H1 (cell line): ENCODE measurements around the gene RFT1. TPM values are rescaled to one million over a fixed set of nuclear protein-coding genes. Genes with fewer than 3 reads are reported as not detected.

Experiments
- CTCF ChIA-PET: fragments of 300-600 bp; sonication (Branson Sonifier 250); formaldehyde crosslinking; loops from one replicate; lab custom pipeline; 2021; ENCODE audit not compliant: partially characterized antibody; lab: Charles Lee
- POLR2A ChIA-PET: fragments of 300-600 bp; sonication (Branson Sonifier 250); formaldehyde crosslinking; loops from one replicate; lab custom pipeline; 2021; ENCODE audit warnings: inconsistent platforms; ENCODE audit not compliant: partially characterized antibody; lab: Charles Lee
- DNase-seq, 2 experiments: peaks; one replicate each; pipeline versions ENCODE4 v3.0.0 to v3.0.0-alpha.2; 2010 to 2022; ENCODE audit warnings: low spot score in 2 of 2, low read depth in 1 of 2, mixed read lengths in 1 of 2
- FAIRE-seq: peaks from 2 replicates; lab custom pipeline; 2011; peaks lifted over from hg19 to GRCh38; lab: Jason Lieb, UNC
- H2AFZ ChIP-seq: 2 replicates; pipeline ENCODE4 v1.8.1; 2012; ENCODE audit warnings: low read length, inconsistent platforms
- H2AK5ac ChIP-seq: 2 replicates; pipeline ENCODE4 v1.6.1; 2013; ENCODE audit warnings: low read depth, low read length
- H2BK120ac ChIP-seq: replicated peaks from 2 replicates; pipeline ENCODE3; 2013; ENCODE audit warnings: low read depth, low read length, inconsistent platforms
- H2BK12ac ChIP-seq: 2 replicates; pipeline ENCODE4 v1.6.1; 2013; ENCODE audit warnings: low read depth, low read length
- H2BK15ac ChIP-seq: 2 replicates; pipeline ENCODE4 v1.6.1; 2013; ENCODE audit warnings: low read length
- H2BK20ac ChIP-seq: 2 replicates; pipeline ENCODE4 v1.6.1; 2013; ENCODE audit warnings: low read length
- H2BK5ac ChIP-seq: 2 replicates; pipeline ENCODE4 v1.6.1; 2013; ENCODE audit warnings: low read depth, low read length
- H3K14ac ChIP-seq: 2 replicates; pipeline ENCODE4 v1.6.1; 2013; ENCODE audit warnings: inconsistent platforms; ENCODE audit not compliant: insufficient read length
- H3K18ac ChIP-seq: 2 replicates; pipeline ENCODE4 v1.6.1; 2013; ENCODE audit warnings: low read length; ENCODE audit errors: extremely low read depth
- H3K23ac ChIP-seq: 2 replicates; pipeline ENCODE4 v1.6.1; 2013; ENCODE audit warnings: inconsistent platforms; ENCODE audit not compliant: insufficient read length
- H3K23me2 ChIP-seq: 2 replicates; pipeline ENCODE4 v1.6.1; 2013; ENCODE audit warnings: low read depth, low read length
- H3K27ac ChIP-seq: 2 replicates; pipeline ENCODE4 v1.6.1; 2011; ENCODE audit warnings: low read depth, low read length, inconsistent platforms
- H3K27me3 ChIP-seq, 4 experiments: replicated peaks in 1 of 4; 1 replicate in 1 of 4; 2 replicates in 3 of 4; pipeline versions ENCODE4 v1.6.1 to v1.8.1; 2011 to 2013; ENCODE audit warnings: low read length in 3 of 4, mild to moderate bottlenecking in 3 of 4, inconsistent platforms in 2 of 4, mixed read lengths in 2 of 4, moderate library complexity in 1 of 4; ENCODE audit not compliant: control insufficient read depth in 3 of 4, insufficient read depth in 3 of 4; ENCODE audit errors: extremely low read depth in 1 of 4
- H3K36me3 ChIP-seq, 4 experiments: 2 replicates each; pipeline versions ENCODE4 v1.6.1 to v1.8.1; 2011 to 2013; ENCODE audit warnings: mild to moderate bottlenecking in 4 of 4, low read length in 3 of 4, moderate library complexity in 2 of 4, control low read depth in 1 of 4, inconsistent platforms in 1 of 4; ENCODE audit not compliant: insufficient read depth in 4 of 4, control insufficient read depth in 2 of 4
- H3K4ac ChIP-seq: replicated peaks from 2 replicates; pipeline ENCODE3; 2013; ENCODE audit warnings: low read length, low read depth, mixed read lengths, inconsistent platforms; ENCODE audit not compliant: insufficient read length
- H3K4me1 ChIP-seq, 4 experiments: replicated peaks in 1 of 4; 1 replicate in 1 of 4; 2 replicates in 3 of 4; pipeline versions ENCODE4 v1.6.1 to v1.8.1; 2011 to 2013; ENCODE audit warnings: low read length in 3 of 4, inconsistent platforms in 2 of 4, mixed read lengths in 1 of 4; ENCODE audit not compliant: insufficient read depth in 4 of 4, control insufficient read depth in 3 of 4
- H3K4me2 ChIP-seq, 2 experiments: 2 replicates each; pipeline versions ENCODE4 v1.6.1 to v1.8.1; 2011 to 2013; ENCODE audit warnings: low read depth in 2 of 2, low read length in 2 of 2, control low read depth in 1 of 2, inconsistent platforms in 1 of 2, mild to moderate bottlenecking in 1 of 2; ENCODE audit not compliant: insufficient read depth in 1 of 2
- H3K4me3 ChIP-seq, 4 experiments: fragments of 200-600, 300-600 bp in 1 of 4; sonication (generic), shearing (Covaris generic), sonication (Bioruptor Twin) in 1 of 4; 2 replicates each; pipeline versions ENCODE4 v1.5.1 to v1.8.1; 2011 to 2016; ENCODE audit warnings: low read length in 4 of 4, low read depth in 3 of 4, control low read depth in 2 of 4, inconsistent platforms in 2 of 4, mild to moderate bottlenecking in 2 of 4, mixed read lengths in 1 of 4, moderate library complexity in 1 of 4; ENCODE audit not compliant: insufficient read depth in 2 of 4; ENCODE audit errors: extremely low read depth in 1 of 4
- H3K56ac ChIP-seq: replicated peaks from 2 replicates; pipeline ENCODE3; 2013; ENCODE audit warnings: low read depth, mild to moderate bottlenecking, mixed read lengths, low read length, inconsistent platforms; ENCODE audit not compliant: insufficient read length
- H3K79me1 ChIP-seq: 2 replicates; pipeline ENCODE4 v1.6.1; 2013; ENCODE audit warnings: low read depth, low read length, control low read depth
- H3K79me2 ChIP-seq, 2 experiments: 2 replicates each; pipeline versions ENCODE4 v1.6.1 to v1.8.1; 2012 to 2013; ENCODE audit warnings: low read length in 2 of 2, mild to moderate bottlenecking in 2 of 2, inconsistent platforms in 1 of 2; ENCODE audit not compliant: insufficient read depth in 2 of 2, control insufficient read depth in 1 of 2
- H3K9ac ChIP-seq, 4 experiments: replicated peaks in 1 of 4; 1 replicate in 1 of 4; 2 replicates in 3 of 4; pipeline versions ENCODE4 v1.6.1 to v1.8.1; 2011 to 2013; ENCODE audit warnings: low read depth in 3 of 4, low read length in 3 of 4, control low read depth in 2 of 4, mild to moderate bottlenecking in 2 of 4, moderate library complexity in 2 of 4, inconsistent platforms in 1 of 4; ENCODE audit errors: extremely low read depth in 1 of 4
- H3K9me3 ChIP-seq, 2 experiments: 2 replicates each; pipeline versions ENCODE4 v1.6.1 to v1.8.1; 2012 to 2013; ENCODE audit warnings: mild to moderate bottlenecking in 2 of 2, moderate library complexity in 2 of 2, control low read depth in 1 of 2, inconsistent platforms in 1 of 2, low read depth in 1 of 2, low read length in 1 of 2, mixed read lengths in 1 of 2; ENCODE audit not compliant: insufficient read depth in 2 of 2
- H4K20me1 ChIP-seq, 2 experiments: replicated peaks in 1 of 2; 2 replicates each; pipeline versions ENCODE3 to v1.8.1; 2011 to 2013; ENCODE audit warnings: inconsistent platforms in 2 of 2, low read length in 2 of 2, mild to moderate bottlenecking in 1 of 2; ENCODE audit not compliant: insufficient read depth in 2 of 2, control insufficient read depth in 1 of 2
- H4K5ac ChIP-seq: 2 replicates; pipeline ENCODE4 v1.6.1; 2013; ENCODE audit warnings: low read length, low read depth, mixed read lengths, inconsistent platforms; ENCODE audit not compliant: insufficient read length
- H4K8ac ChIP-seq: 2 replicates; pipeline ENCODE4 v1.8.0; 2013; ENCODE audit warnings: mild to moderate bottlenecking, moderate library complexity, low read length, inconsistent platforms; ENCODE audit not compliant: insufficient read depth; ENCODE audit errors: extremely low read depth
- H4K91ac ChIP-seq: replicated peaks from 2 replicates; pipeline ENCODE3; 2013; ENCODE audit warnings: low read length, mixed read lengths, inconsistent platforms; ENCODE audit not compliant: insufficient read length
- BCL11A ChIP-seq, 2 experiments: IDR thresholded peaks; one replicate each; pipeline ENCODE4 v1.6.1; 2011; ENCODE audit warnings: low read depth in 2 of 2, low read length in 2 of 2, mild to moderate bottlenecking in 2 of 2
- RBBP5 ChIP-seq: IDR thresholded peaks from 2 replicates; pipeline ENCODE4 v1.7.1; 2012; ENCODE audit warnings: low read depth, mild to moderate bottlenecking, inconsistent platforms, low read length, moderate library complexity, borderline replicate concordance
- RNF2 ChIP-seq: fragments of 200-900, 300-1000 bp; sonication (generic); IDR thresholded peaks from 2 replicates; pipeline ENCODE4 v1.7.1; 2016; ENCODE audit warnings: borderline replicate concordance, low read depth, mild to moderate bottlenecking, antibody characterized with exemption, low read length; ENCODE audit not compliant: poor library complexity, severe bottlenecking; ENCODE audit errors: missing control alignments
- TBP ChIP-seq: IDR thresholded peaks from 2 replicates; pipeline ENCODE4 v1.6.1; 2011; ENCODE audit warnings: low read depth, low read length, improper control_type of control experiment
- WGBS, 2 experiments: shearing (Covaris generic) in 1 of 2; methylation state at CpG; one replicate each; pipeline versions ENCODE4 v1.1.6 to v1.1.7; 2013 to 2015; ENCODE audit warnings: low lambda C conversion rate in 2 of 2, mixed read lengths in 2 of 2, inconsistent platforms in 1 of 2, low coverage in 1 of 2, missing lambda C conversion rate in 1 of 2; ENCODE audit not compliant: insufficient replicate concordance in 2 of 2, insufficient coverage in 1 of 2, insufficient read length in 1 of 2; ENCODE audit errors: extremely low coverage in 1 of 2, missing lambda C conversion rate in 1 of 2; 5-methylcytosine and 5-hydroxymethylcytosine counted together
- polyA plus RNA-seq, 7 experiments: library from polyadenylated mRNA; depleted of rRNA in 3 of 7; stranded (reverse) in 5 of 7; unstranded in 2 of 7; fragments of >200 nt in 5 of 7; fragments of 200-250 nt in 2 of 7; gene quantifications; 1 replicate in 5 of 7; 2 replicates in 1 of 7; 4 replicates in 1 of 7; pipeline versions ENCODE4 v1.2.1 to v1.2.3, GENCODE V29; 2011 to 2013; ENCODE audit warnings: missing spikeins in 2 of 7, mixed read lengths in 2 of 7
- total RNA-seq: library from RNA; stranded (reverse); fragmentation: NEBNext Ultra II Directional; extraction: Animal tissue kit (Norgen Biotek cat#: 25700); gene quantifications from 2 replicates; pipeline ENCODE4 v1.2.1, GENCODE V29; 2021

Gene RFT1
- total and polyA plus RNA-seq, 2 of the 8 experiments (the other 6 are each of a cell fraction or from before 2014, with no cell fraction given) = 27.7 to 42.4 TPM

GRCh38 chr3:53079791-53080555 lies 50.3 kb downstream of the RFT1 start:
- Histone ChIP-seq H3K23ac (no peak overlapping the region), H3K27me3 (no peaks in the 10 kb centered on the region)
- FAIRE-seq = no peak

More at GRCh38 chr3:53079791-53080555, 50.3 kb downstream of the RFT1 start:
- H3K23me2 ChIP-seq = no peaks in the 10 kb centered on the region
- no peak for DNase-seq
- WGBS, 2 experiments = 89% methylated on average over 12 of the region's 12 CpGs; no CpG with 5 or more reads in 1 of the 2 experiments
- CTCF ChIA-PET = interaction anchor here (0.6 to 2.1 kb wide), 8 partner anchors 10 to 208 kb away, joined by 3 to 6 read pairs (median 4); no protein-coding TSS in a partner anchor
- H3K79me1 ChIP-seq = no peaks in the 10 kb centered on the region
- H2BK12ac ChIP-seq = no peak overlapping the region
- no peak overlapping the region for H3K4me3 ChIP-seq
- H3K36me3 ChIP-seq = no peaks in the 10 kb centered on the region
- no peak overlapping the region for H3K9ac ChIP-seq
- H4K20me1 ChIP-seq = no peaks in the 10 kb centered on the region
- H2BK5ac ChIP-seq = no peak overlapping the region
- H2BK120ac ChIP-seq = no peak overlapping the region
- H3K56ac ChIP-seq = no peak overlapping the region
- no peak overlapping the region for H2BK20ac ChIP-seq
- POLR2A ChIA-PET = interaction anchor here (0.7 to 5.0 kb wide), 2 partner anchors 8 to 76 kb away, joined by 3 to 25 read pairs; no protein-coding TSS in a partner anchor
- H2AK5ac ChIP-seq = no peak overlapping the region
- H3K27ac ChIP-seq = no peak overlapping the region
- no peaks in the 10 kb centered on the region for H3K79me2 ChIP-seq
- no peaks in the 10 kb centered on the region for H3K4me1 ChIP-seq
- no peak overlapping the region for H3K4ac ChIP-seq
- no peak overlapping the region for H3K18ac ChIP-seq
- TF ChIP-seq RBBP5 (no peak), TBP (no peak), BCL11A (IDR thresholded peaks at IDR 0.05; ENCODE audit: low read depth in 2 of 2, low read length in 2 of 2) (no peak), RNF2 (no peak)
- H3K4me2 ChIP-seq = no peak overlapping the region
- no peak overlapping the region for H4K5ac ChIP-seq
- no peak overlapping the region for H3K14ac ChIP-seq
- no peak overlapping the region for H4K8ac ChIP-seq
- H3K9me3 ChIP-seq = no peaks in the 10 kb centered on the region
- H4K91ac ChIP-seq = no peak overlapping the region
- H2AFZ ChIP-seq = no peak overlapping the region
- no peak overlapping the region for H2BK15ac ChIP-seq
